ENCODE data around the gene OLFML2B. TPM values are rescaled to one million over a fixed set of nuclear protein-coding genes. Genes with fewer than 3 reads are reported as not detected.

Gene OLFML2B
- polyA plus RNA-seq, 2 of the 4 experiments (the other 2 are of a cell fraction) = 0.10 to 0.79 TPM

DNA sequence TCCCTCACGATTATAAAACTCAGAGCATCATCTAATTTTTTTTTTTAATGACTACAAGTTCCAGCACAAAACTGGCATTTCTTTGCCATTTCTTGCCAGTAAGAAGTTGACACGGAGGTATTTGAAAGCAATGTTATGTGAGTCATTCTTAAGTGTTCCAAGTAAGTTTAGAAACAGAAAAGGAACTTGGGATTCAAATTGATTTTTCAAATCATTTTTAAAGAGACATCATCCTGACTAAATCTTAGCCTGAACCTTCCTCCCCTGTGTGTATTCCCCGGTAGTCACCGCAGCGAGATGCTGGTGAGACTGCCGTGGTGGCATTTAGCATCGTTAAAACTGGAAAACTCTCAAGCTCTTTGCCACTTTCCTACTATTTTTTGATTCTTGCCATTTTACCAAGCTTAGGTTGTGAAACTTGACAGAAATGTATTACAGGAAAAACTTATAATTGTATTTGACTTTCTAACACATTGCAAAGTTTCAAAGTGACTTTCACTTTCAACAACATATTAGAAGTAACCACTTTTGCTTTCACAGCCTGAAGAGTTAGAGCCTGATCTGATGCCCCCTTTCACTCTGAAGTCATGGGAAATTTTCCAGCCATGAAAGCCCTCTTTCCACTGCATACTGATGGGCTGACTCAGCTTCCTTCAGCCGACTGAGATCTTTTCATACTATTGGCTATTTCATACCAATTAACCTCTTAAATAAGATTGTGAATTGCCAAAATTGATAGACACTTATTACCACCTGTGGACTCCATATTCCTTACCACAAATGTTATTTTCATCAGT is 61.4 kb downstream of the OLFML2B start:
- no peak for FAIRE-seq
- no peak for DNase-seq (ENCODE audit: low read depth in 1 of 2, low spot score in 1 of 2)
- peak in 1 of 2 experiments; percentile 50; a peak in 1 of 6 replicates for ATAC-seq
- CTCF ChIA-PET = interaction anchor here (0.8 to 1.3 kb wide), 2 partner anchors 55 to 94 kb away, joined by 3 to 5 read pairs; no protein-coding TSS in a partner anchor
- TF ChIP-seq MAZ (IDR thresholded peaks at IDR 0.05; ENCODE audit: borderline replicate concordance, low read depth, low read length) (no peak), HDAC2 (IDR thresholded peaks at IDR 0.05) (no peak), PBX3 (IDR thresholded peaks at IDR 0.05) (no peak), TP53 (CRISPR knock-in tag; IDR thresholded peaks at IDR 0.05) (no peak), NPAS2 (CRISPR knock-in tag; IDR thresholded peaks at IDR 0.05; ENCODE audit: borderline replicate concordance) (no peak), POLR2AphosphoS2 (conservative IDR thresholded peaks at IDR 0.05; ENCODE audit: low read length) (no peak), CBX8 (IDR thresholded peaks at IDR 0.05) (no peak), EHMT2 (IDR thresholded peaks at IDR 0.05; ENCODE audit: low read depth) (no peak), NR3C1 (IDR thresholded peaks at IDR 0.05) (no peak), CEBPB (IDR thresholded peaks at IDR 0.05) (no peak), EP300 (IDR thresholded peaks at IDR 0.05) (no peak), JUN (IDR thresholded peaks at IDR 0.05) (no peak), MYC (IDR thresholded peaks at IDR 0.05; ENCODE audit: borderline replicate concordance, low read length) (no peak), ESRRA (IDR thresholded peaks at IDR 0.05; ENCODE audit: borderline replicate concordance, low read length) (no peak)
- TF ChIP-seq, protein P1, sequence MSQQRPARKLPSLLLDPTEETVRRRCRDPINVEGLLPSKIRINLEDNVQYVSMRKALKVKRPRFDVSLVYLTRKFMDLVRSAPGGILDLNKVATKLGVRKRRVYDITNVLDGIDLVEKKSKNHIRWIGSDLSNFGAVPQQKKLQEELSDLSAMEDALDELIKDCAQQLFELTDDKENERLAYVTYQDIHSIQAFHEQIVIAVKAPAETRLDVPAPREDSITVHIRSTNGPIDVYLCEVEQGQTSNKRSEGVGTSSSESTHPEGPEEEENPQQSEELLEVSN (IDR thresholded peaks at IDR 0.05; ENCODE audit: borderline replicate concordance, low read depth) = no peak
- TF ChIP-seq, protein P2, sequence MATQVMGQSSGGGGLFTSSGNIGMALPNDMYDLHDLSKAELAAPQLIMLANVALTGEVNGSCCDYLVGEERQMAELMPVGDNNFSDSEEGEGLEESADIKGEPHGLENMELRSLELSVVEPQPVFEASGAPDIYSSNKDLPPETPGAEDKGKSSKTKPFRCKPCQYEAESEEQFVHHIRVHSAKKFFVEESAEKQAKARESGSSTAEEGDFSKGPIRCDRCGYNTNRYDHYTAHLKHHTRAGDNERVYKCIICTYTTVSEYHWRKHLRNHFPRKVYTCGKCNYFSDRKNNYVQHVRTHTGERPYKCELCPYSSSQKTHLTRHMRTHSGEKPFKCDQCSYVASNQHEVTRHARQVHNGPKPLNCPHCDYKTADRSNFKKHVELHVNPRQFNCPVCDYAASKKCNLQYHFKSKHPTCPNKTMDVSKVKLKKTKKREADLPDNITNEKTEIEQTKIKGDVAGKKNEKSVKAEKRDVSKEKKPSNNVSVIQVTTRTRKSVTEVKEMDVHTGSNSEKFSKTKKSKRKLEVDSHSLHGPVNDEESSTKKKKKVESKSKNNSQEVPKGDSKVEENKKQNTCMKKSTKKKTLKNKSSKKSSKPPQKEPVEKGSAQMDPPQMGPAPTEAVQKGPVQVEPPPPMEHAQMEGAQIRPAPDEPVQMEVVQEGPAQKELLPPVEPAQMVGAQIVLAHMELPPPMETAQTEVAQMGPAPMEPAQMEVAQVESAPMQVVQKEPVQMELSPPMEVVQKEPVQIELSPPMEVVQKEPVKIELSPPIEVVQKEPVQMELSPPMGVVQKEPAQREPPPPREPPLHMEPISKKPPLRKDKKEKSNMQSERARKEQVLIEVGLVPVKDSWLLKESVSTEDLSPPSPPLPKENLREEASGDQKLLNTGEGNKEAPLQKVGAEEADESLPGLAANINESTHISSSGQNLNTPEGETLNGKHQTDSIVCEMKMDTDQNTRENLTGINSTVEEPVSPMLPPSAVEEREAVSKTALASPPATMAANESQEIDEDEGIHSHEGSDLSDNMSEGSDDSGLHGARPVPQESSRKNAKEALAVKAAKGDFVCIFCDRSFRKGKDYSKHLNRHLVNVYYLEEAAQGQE (IDR thresholded peaks at IDR 0.05) = no peak
- 56% methylated on average over 8 of the region's 8 CpGs for WGBS (ENCODE audit: missing lambda C conversion rate)
- Histone ChIP-seq H3K27ac (peak overlapping the region in 1 of 2 experiments; percentile 61; a peak in 2 of 6 replicates), H3K9me3 (no peaks in the 10 kb centered on the region), H3K4me2 (peak overlapping the region; percentile 57), H3K4me1 (peaks cover 13% of the 10 kb centered on the region), H3K4me3 (no peak overlapping the region)
- POLR2A ChIA-PET = no interaction called here

DNA sequence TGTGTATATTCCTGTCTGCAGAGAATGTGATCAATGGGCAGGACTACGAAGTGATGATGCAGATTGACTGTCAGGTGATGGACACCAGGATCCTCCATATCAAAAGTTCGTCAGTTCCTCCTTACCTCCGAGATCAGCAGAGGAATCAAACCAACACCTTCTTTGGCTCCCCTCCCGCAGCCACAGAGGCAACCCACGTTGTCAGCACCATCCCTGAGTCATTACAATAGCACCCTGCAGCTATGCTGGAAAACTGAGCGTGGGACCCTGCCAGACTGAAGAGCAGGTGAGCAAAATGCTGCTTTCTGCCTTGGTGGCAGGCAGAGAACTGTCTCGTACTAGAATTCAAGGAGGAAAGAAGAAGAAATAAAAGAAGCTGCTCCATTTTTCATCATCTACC is 65.2 kb downstream of the OLFML2B start:
- POLR2A ChIA-PET = no interaction called here

More for the DNA sequence above, 65.2 kb downstream of the OLFML2B start:
- ATAC-seq (no peak), DNase-seq (ENCODE audit: low read depth in 1 of 2, low spot score in 1 of 2) (no peak), FAIRE-seq (no peak)
- Histone ChIP-seq H3K4me2 (no peak overlapping the region), H3K4me3 (no peak overlapping the region), H3K4me1 (peaks cover 23% of the 10 kb centered on the region), H3K9me3 (no peaks in the 10 kb centered on the region), H3K27ac (no peak overlapping the region)
- WGBS (ENCODE audit: missing lambda C conversion rate) = 73% methylated on average over 7 of the region's 7 CpGs
- CTCF ChIA-PET = interaction anchor here (0.7 to 2.9 kb wide), 2 partner anchors 15 to 166 kb away, joined by 3 to 9 read pairs; no protein-coding TSS in a partner anchor
- TF ChIP-seq HOXB5 (CRISPR knock-in tag; IDR thresholded peaks at IDR 0.05) (no peak), FOSL2 (IDR thresholded peaks at IDR 0.05) (no peak), FOSL2 (CRISPR knock-in tag; IDR thresholded peaks at IDR 0.05) (no peak), ESRRA (IDR thresholded peaks at IDR 0.05; ENCODE audit: borderline replicate concordance, low read length) (no peak), JUNB (IDR thresholded peaks at IDR 0.05) (no peak), ZC3H11A (IDR thresholded peaks at IDR 0.05) (no peak)
- TF ChIP-seq, protein P3, sequence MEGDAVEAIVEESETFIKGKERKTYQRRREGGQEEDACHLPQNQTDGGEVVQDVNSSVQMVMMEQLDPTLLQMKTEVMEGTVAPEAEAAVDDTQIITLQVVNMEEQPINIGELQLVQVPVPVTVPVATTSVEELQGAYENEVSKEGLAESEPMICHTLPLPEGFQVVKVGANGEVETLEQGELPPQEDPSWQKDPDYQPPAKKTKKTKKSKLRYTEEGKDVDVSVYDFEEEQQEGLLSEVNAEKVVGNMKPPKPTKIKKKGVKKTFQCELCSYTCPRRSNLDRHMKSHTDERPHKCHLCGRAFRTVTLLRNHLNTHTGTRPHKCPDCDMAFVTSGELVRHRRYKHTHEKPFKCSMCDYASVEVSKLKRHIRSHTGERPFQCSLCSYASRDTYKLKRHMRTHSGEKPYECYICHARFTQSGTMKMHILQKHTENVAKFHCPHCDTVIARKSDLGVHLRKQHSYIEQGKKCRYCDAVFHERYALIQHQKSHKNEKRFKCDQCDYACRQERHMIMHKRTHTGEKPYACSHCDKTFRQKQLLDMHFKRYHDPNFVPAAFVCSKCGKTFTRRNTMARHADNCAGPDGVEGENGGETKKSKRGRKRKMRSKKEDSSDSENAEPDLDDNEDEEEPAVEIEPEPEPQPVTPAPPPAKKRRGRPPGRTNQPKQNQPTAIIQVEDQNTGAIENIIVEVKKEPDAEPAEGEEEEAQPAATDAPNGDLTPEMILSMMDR (IDR thresholded peaks at IDR 0.05) = no peak
